ENCODE results near the gene NUDC.
"Not testable (repeated sequence)": the region's sequence is repeated elsewhere in the genome, so short reads cannot be mapped to it uniquely, and the experiment has no call there.

Gene NUDC

GRCh38 chr1:26921540-26922430, at the start of gene NUDC:
Gene NUDC, plus strand, starts transcription at chr1:26921743. Its CDS starts 106 bp downstream, at chr1:26921849.
- DNase-seq (ENCODE audit: low spot score), result peak; percentile 95

- not testable (repeated sequence) for DNase-seq (ENCODE audit: low spot score)
Observed at GRCh38 chr1:26873097-26873496, 48.4 kb upstream of the NUDC start.

GRCh38 chr1:26874896-26875295, 46.6 kb upstream of the NUDC start:
- no peak for DNase-seq (ENCODE audit: low spot score)

DNA sequence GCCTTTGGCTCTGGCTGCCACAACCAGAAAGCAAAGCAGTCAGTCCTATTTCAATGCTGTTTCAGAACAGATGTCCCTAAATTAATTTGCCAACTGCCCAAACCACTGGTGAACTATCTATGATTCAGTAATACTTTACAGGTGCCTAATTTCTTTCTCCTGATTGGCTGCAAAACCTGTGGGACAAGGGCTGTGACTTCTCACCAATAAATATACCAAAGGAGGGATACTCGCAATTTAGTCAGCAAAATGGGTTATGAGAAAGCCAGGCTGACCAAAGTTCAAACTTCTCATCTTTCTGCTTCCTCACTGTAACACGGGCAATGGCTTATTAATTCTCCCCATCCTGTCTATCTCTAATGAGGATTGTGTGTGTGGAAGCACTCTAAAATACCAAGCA, 44.2 kb upstream of the NUDC start:
- DNase-seq (ENCODE audit: low spot score), result no peak

GRCh38 chr1:26879793-26880192, 41.8 kb upstream of the NUDC start:
- no peak for DNase-seq (ENCODE audit: low spot score)

DNA sequence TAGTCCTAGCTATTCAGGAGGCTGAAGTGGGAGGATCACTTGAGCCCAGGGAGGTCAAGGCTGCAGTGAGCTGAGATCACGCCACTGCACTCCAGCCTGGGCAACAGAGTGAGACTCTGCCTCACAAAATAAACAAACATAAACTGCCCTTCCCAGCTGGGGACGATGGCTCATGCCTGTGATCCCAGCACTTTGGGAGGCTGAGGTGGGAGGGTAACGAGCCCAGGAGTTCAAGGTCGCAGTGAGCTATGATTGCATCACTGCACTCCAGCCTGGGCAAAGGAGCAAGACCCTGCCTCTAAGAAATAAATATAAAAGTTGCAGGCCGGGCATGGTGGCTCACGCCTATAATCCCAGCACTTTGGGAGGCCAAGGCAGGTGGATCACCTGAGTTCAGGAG, 39.9 kb upstream of the NUDC start:
- not testable (repeated sequence) for DNase-seq (ENCODE audit: low spot score)

- no peak for DNase-seq (ENCODE audit: low spot score)
Observed at GRCh38 chr1:26882696-26883463, 38.7 kb upstream of the NUDC start.

DNA sequence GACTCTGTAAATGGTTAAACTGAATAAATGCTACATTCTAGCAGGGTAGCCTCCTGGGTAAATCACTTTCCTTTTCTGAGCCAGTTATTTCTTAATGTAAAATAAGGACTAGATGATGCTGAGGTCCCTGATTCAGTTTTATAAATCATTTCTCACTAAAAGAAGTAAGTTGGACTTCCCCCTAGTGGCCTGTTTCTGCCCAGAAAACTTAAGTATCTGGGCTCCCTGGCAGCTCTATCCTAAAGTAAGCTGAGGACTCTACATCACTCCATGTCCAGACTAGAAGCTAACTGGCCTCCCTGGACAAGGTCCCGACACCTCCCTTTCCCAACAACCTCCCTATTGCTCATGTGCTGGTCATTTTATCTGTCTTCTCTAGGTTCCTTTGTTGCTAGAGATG, 34.4 kb upstream of the NUDC start:
- DNase-seq (ENCODE audit: low spot score), result peak; percentile 22

GRCh38 chr1:26888231-26888630, 33.3 kb upstream of the NUDC start:
- no peak for DNase-seq (ENCODE audit: low spot score)

GRCh38 chr1:26889551-26890466, 31.7 kb upstream of the NUDC start, which contains the start of gene GPN2:
Gene GPN2, minus strand, starts transcription at chr1:26890283. Its CDS starts 187 bp downstream, at chr1:26890096.
- DNase-seq (ENCODE audit: low spot score), result peak; percentile 77

GRCh38 chr1:26890467-26890796, 31.1 kb upstream of the NUDC start:
- no peak for DNase-seq (ENCODE audit: low spot score)

DNA sequence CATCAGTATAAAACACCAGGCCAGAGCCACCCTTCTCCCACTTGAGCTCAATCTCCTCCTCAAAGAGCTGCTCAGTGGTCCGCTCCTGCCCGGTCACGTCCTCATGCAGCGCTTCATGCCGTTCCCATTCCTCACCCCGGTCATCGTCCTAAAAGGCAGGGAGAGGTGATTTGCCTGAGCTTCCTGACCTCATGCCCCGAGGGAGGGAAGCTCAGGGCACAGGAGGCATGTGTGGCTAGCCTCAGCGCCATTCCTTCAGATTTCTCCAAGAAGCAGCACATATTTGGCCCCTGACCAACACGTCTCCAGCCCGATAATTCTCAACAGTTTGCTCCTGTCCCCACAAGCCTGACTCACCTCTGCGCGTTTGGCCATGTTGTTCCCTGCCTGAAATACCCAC, 27.3 kb upstream of the NUDC start:
- DNase-seq (ENCODE audit: low spot score), result no peak

- no peak for DNase-seq (ENCODE audit: low spot score)
Observed at GRCh38 chr1:26897351-26897750, 24.2 kb upstream of the NUDC start.

- DNase-seq (ENCODE audit: low spot score), result peak; percentile 90
Observed at GRCh38 chr1:26900001-26900814, 21.3 kb upstream of the NUDC start, which contains the start of gene GPATCH3. Gene GPATCH3, minus strand, starts transcription at chr1:26900467. Its CDS starts 25 bp downstream, at chr1:26900442.

GRCh38 chr1:26900815-26901511, 20.6 kb upstream of the NUDC start:
- DNase-seq (ENCODE audit: low spot score), result no peak

- DNase-seq (ENCODE audit: low spot score), result no peak
Observed at GRCh38 chr1:26907071-26907917, 14.2 kb upstream of the NUDC start.

DNA sequence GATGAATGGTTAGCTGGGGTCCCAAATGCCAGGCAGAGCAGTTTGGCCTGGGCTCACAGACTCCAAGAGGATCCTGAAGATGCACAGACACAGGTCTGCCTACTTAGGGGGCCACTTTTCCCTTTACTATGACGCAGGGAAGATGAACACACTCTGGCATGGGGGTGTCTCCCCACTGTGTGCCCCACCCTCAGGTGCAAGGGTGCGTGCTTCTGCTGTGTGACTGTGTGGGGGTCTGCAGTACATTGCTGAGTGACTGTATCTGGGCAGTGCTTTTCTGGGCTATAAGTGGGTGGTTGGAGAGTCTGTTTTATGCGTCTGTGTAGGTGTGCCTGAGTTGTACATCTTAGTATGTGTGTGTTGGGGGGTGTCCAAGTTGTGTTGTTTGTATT, 11.6 kb upstream of the NUDC start:
- no peak for DNase-seq (ENCODE audit: low spot score)

GRCh38 chr1:26910343-26911160, 11.0 kb upstream of the NUDC start:
- DNase-seq (ENCODE audit: low spot score), result no peak

All from CD4-positive, alpha-beta T cell treated with Interleukin-15 for 4 hours (primary cell).